Astrocyte (in vitro differentiated cells and primary cell): Measurements from ENCODE around the gene COL24A1.

ENCODE experiments used
- CTCF ChIP-seq: IDR thresholded peaks from 2 replicates; pipeline ENCODE4 v1.5.1; 2011; ENCODE audit warnings: low read depth, mild to moderate bottlenecking, inconsistent platforms, low read length, moderate library complexity; ENCODE audit not compliant: insufficient read depth
- EZH2 ChIP-seq: IDR thresholded peaks from 2 replicates; pipeline ENCODE4 v1.6.1; 2012; ENCODE audit warnings: mild to moderate bottlenecking, low read length, inconsistent platforms; ENCODE audit not compliant: insufficient read depth

- TF ChIP-seq CTCF (no peak), EZH2 (no peak)
Observed at GRCh38 chr1:85936470-85936869, 220.1 kb downstream of the COL24A1 start.
